IMR-90 (cell line): ENCODE data around the gene CYSRT1. TPM values are rescaled to one million over a fixed set of nuclear protein-coding genes. Genes with fewer than 3 reads are reported as not detected.
A peak's percentile ranks its signal among the peaks of the same experiment; 100 is the strongest.

Experiments
- ATAC-seq: fragments of 200-7000 bp; cut with Tn5 transposase; 2 replicates; pipeline ENCODE4 v1.9.1; 2020; ENCODE audit warnings: low read depth, mild to moderate bottlenecking, moderate library complexity
- BruUV-seq: library from RNA; stranded (reverse); fragments of 400-500 nt; replicated peaks from 2 replicates; lab custom pipeline; 2021; lab: Mats Ljungman, UMichigan
- CTCF ChIA-PET: fragments of 300-600 bp; formaldehyde crosslinking; extraction: SDS; loops from one replicate; lab custom pipeline; 2021; ENCODE audit warnings: antibody characterized with exemption; lab: Yijun Ruan, JAX
- POLR2A ChIA-PET: fragments of 300-600 bp; sonication (Branson Sonifier 250); formaldehyde crosslinking; loops from one replicate; lab custom pipeline; 2022; ENCODE audit warnings: antibody characterized with exemption; ENCODE audit not compliant: unreplicated experiment; lab: Charles Lee
- DNase-seq: peaks from one replicate; pipeline ENCODE4 v3.0.0; 2013
- H2AFZ ChIP-seq: replicated peaks from 2 replicates; pipeline ENCODE3; 2013; ENCODE audit warnings: low read length, mild to moderate bottlenecking; ENCODE audit not compliant: poor library complexity
- H2AK5ac ChIP-seq: 2 replicates; pipeline ENCODE4 v1.6.1; 2013; ENCODE audit warnings: low read depth, low read length, inconsistent platforms
- H2AK9ac ChIP-seq: replicated peaks from 2 replicates; pipeline ENCODE3; 2013; ENCODE audit warnings: mild to moderate bottlenecking, low read depth, low read length, moderate library complexity; ENCODE audit not compliant: poor library complexity
- H2BK120ac ChIP-seq: 2 replicates; pipeline ENCODE4 v1.6.1; 2013; ENCODE audit warnings: low read depth, low read length, inconsistent platforms
- H2BK15ac ChIP-seq: 3 replicates; pipeline ENCODE4 v1.6.1; 2013; ENCODE audit warnings: low read depth, low read length, inconsistent platforms
- H2BK20ac ChIP-seq: 2 replicates; pipeline ENCODE4 v1.6.1; 2013; ENCODE audit warnings: low read depth, mild to moderate bottlenecking, inconsistent platforms, low read length, moderate library complexity
- H2BK5ac ChIP-seq: 2 replicates; pipeline ENCODE4 v1.6.1; 2013; ENCODE audit warnings: mild to moderate bottlenecking, low read depth, low read length, inconsistent platforms; ENCODE audit not compliant: poor library complexity, severe bottlenecking
- H3K14ac ChIP-seq: replicated peaks from 2 replicates; pipeline ENCODE4 v1.6.1; 2013; ENCODE audit warnings: low read depth, low read length, inconsistent platforms
- H3K18ac ChIP-seq: 2 replicates; pipeline ENCODE4 v1.6.1; 2013; ENCODE audit warnings: low read depth, low read length, control low read depth
- H3K23ac ChIP-seq: 2 replicates; pipeline ENCODE4 v1.6.1; 2013; ENCODE audit warnings: low read depth, low read length, inconsistent platforms
- H3K27ac ChIP-seq: 2 replicates; pipeline ENCODE4 v1.5.1; 2013; ENCODE audit warnings: mild to moderate bottlenecking, control low read depth, low read length; ENCODE audit not compliant: insufficient read depth
- H3K27me3 ChIP-seq: 2 replicates; pipeline ENCODE4 v1.6.1; 2013; ENCODE audit warnings: low read length; ENCODE audit not compliant: control insufficient read depth, insufficient read depth
- H3K36me3 ChIP-seq: 2 replicates; pipeline ENCODE4 v1.6.1; 2013; ENCODE audit warnings: low read length, mixed read lengths; ENCODE audit not compliant: control insufficient read depth, insufficient read depth
- H3K4ac ChIP-seq: 2 replicates; pipeline ENCODE4 v1.6.1; 2013; ENCODE audit warnings: low read depth, low read length, inconsistent platforms
- H3K4me1 ChIP-seq: 2 replicates; pipeline ENCODE4 v1.6.1; 2013; ENCODE audit warnings: low read length, mixed read lengths; ENCODE audit not compliant: control insufficient read depth, insufficient read depth
- H3K4me2 ChIP-seq: 2 replicates; pipeline ENCODE4 v1.6.1; 2013; ENCODE audit warnings: low read depth, mild to moderate bottlenecking, control low read depth, low read length, moderate library complexity
- H3K4me3 ChIP-seq: 2 replicates; pipeline ENCODE4 v1.5.1; 2013; ENCODE audit warnings: low read depth, mild to moderate bottlenecking, control low read depth, low read length, moderate library complexity; ENCODE audit not compliant: insufficient read depth
- H3K56ac ChIP-seq: 2 replicates; pipeline ENCODE4 v1.6.1; 2013; ENCODE audit warnings: low read length, inconsistent platforms; ENCODE audit not compliant: insufficient read depth; ENCODE audit errors: extremely low read depth
- H3K79me1 ChIP-seq, 2 experiments: 2 replicates each; pipeline ENCODE4 v1.6.1; 2013; ENCODE audit warnings: low read length in 2 of 2, inconsistent platforms in 1 of 2, low read depth in 1 of 2
- H3K9ac ChIP-seq: 2 replicates; pipeline ENCODE4 v1.6.1; 2013; ENCODE audit warnings: low read depth, low read length, control low read depth
- H3K9me1 ChIP-seq: 2 replicates; pipeline ENCODE4 v1.6.1; 2013; ENCODE audit warnings: low read length, inconsistent platforms; ENCODE audit not compliant: insufficient read depth
- H3K9me3 ChIP-seq: 2 replicates; pipeline ENCODE4 v1.6.1; 2013; ENCODE audit warnings: low read length; ENCODE audit not compliant: control insufficient read depth, insufficient read depth
- H4K20me1 ChIP-seq: 2 replicates; pipeline ENCODE4 v1.6.1; 2013; ENCODE audit warnings: low read length, inconsistent platforms; ENCODE audit not compliant: insufficient read depth
- H4K5ac ChIP-seq: 2 replicates; pipeline ENCODE4 v1.6.1; 2013; ENCODE audit warnings: mild to moderate bottlenecking, low read depth, low read length, control low read depth
- H4K8ac ChIP-seq, 2 experiments: 2 replicates each; pipeline ENCODE4 v1.6.1; 2013; ENCODE audit warnings: low read depth in 2 of 2, low read length in 2 of 2, control low read depth in 1 of 2, inconsistent platforms in 1 of 2
- H4K91ac ChIP-seq: 2 replicates; pipeline ENCODE4 v1.6.1; 2013; ENCODE audit warnings: low read depth, low read length, inconsistent platforms; ENCODE audit not compliant: insufficient read depth
- BHLHE40 ChIP-seq: fragments of 150-350 bp; IDR thresholded peaks from 2 replicates; pipeline ENCODE4 v1.6.1; 2016; ENCODE audit warnings: mild to moderate bottlenecking, low read depth, low read length
- CEBPB ChIP-seq: IDR thresholded peaks from 2 replicates; pipeline ENCODE4 v1.6.1; 2012; ENCODE audit warnings: low read depth, low read length, improper control_type of control experiment
- CHD1 ChIP-seq: IDR thresholded peaks from 2 replicates; pipeline ENCODE4 v1.6.1; 2012; ENCODE audit warnings: low read depth, low read length, improper control_type of control experiment
- ELK1 ChIP-seq: fragments of 150-350 bp; IDR thresholded peaks from 2 replicates; pipeline ENCODE4 v1.6.1; 2016; ENCODE audit warnings: low read depth, mild to moderate bottlenecking, low read length, moderate library complexity, borderline replicate concordance
- FOS ChIP-seq: fragments of 150-350 bp; IDR thresholded peaks from 2 replicates; pipeline ENCODE4 v1.6.1; 2016; ENCODE audit warnings: low read depth, low read length
- MAFK ChIP-seq: IDR thresholded peaks from 2 replicates; pipeline ENCODE4 v1.6.1; 2012; ENCODE audit warnings: low read depth, low read length, improper control_type of control experiment
- MAZ ChIP-seq: IDR thresholded peaks from 2 replicates; pipeline ENCODE4 v1.6.1; 2012; ENCODE audit warnings: low read depth, mild to moderate bottlenecking, low read length, improper control_type of control experiment, moderate library complexity, borderline replicate concordance
- MXI1 ChIP-seq: IDR thresholded peaks from 2 replicates; pipeline ENCODE4 v1.6.1; 2012; ENCODE audit warnings: low read depth, mild to moderate bottlenecking, low read length, moderate library complexity, borderline replicate concordance
- NFE2L2 ChIP-seq: fragments of 150-350 bp; IDR thresholded peaks from 2 replicates; pipeline ENCODE4 v1.6.1; 2016; ENCODE audit warnings: low read depth, mild to moderate bottlenecking, low read length
- POLR2A ChIP-seq: IDR thresholded peaks from 2 replicates; pipeline ENCODE4 v1.6.1; 2012; ENCODE audit warnings: mild to moderate bottlenecking, low read depth, low read length
- RAD21 ChIP-seq: IDR thresholded peaks from 2 replicates; pipeline ENCODE4 v1.6.1; 2012; ENCODE audit warnings: low read length, improper control_type of control experiment
- RCOR1 ChIP-seq: IDR thresholded peaks from 2 replicates; pipeline ENCODE4 v1.6.1; 2012; ENCODE audit warnings: mild to moderate bottlenecking, low read length, improper control_type of control experiment; ENCODE audit not compliant: insufficient replicate concordance
- RFX5 ChIP-seq: IDR thresholded peaks from 2 replicates; pipeline ENCODE4 v1.8.0; 2012; ENCODE audit warnings: low read depth, mild to moderate bottlenecking, low read length, moderate library complexity
- SMC3 ChIP-seq: fragments of 150-350 bp; IDR thresholded peaks from 2 replicates; pipeline ENCODE4 v1.6.1; 2016; ENCODE audit warnings: low read depth, mild to moderate bottlenecking, antibody characterized with exemption, low read length, moderate library complexity
- WGBS, 2 experiments: methylation state at CpG; one replicate each; pipeline versions ENCODE4 v1.1.5 to v1.1.7; 2013; ENCODE audit warnings: missing lambda C conversion rate in 2 of 2; ENCODE audit not compliant: insufficient read length in 1 of 2; ENCODE audit errors: extremely low coverage in 2 of 2; 5-methylcytosine and 5-hydroxymethylcytosine counted together
- dilution Hi-C: fragments of 300-500 bp; cut with HindIII; formaldehyde crosslinking; loops from one replicate; pipeline ENCODE4 v1.14.3; 2018; ENCODE audit warnings: low sequenced_read_pairs; ENCODE audit not compliant: unreplicated experiment
- in situ Hi-C: fragments of 300-500 bp; cut with MboI; formaldehyde crosslinking; loops from 3 replicates; pipeline ENCODE4 v1.14.3; 2019; ENCODE audit warnings: low sequenced_read_pairs, inconsistent platforms, mixed read lengths
- intact Hi-C: fragments of 100-400 bp; cut with micrococcal nuclease; formaldehyde crosslinking; loops from 2 replicates; pipeline ENCODE4 v1.10.0; 2022
- polyA plus RNA-seq, 3 experiments: library from polyadenylated mRNA; depleted of rRNA; stranded (reverse); fragments of >200 nt; gene quantifications; 2 replicates each; pipeline ENCODE4 v1.2.3, GENCODE V29; 2012; ENCODE audit warnings: low replicate concordance in 1 of 3
- total RNA-seq: library from RNA; depleted of rRNA; stranded (reverse); fragments of >200 nt; gene quantifications from 2 replicates; pipeline ENCODE4 v1.2.3, GENCODE V29; 2012
- TF ChIP-seq, protein P1 (sequence below): conservative IDR thresholded peaks from 2 replicates; pipeline ENCODE4 v1.5.1; 2012; ENCODE audit warnings: mild to moderate bottlenecking, low read depth, low read length, improper control_type of control experiment
- TF ChIP-seq, protein P2 (sequence below): fragments of 150-350 bp; IDR thresholded peaks from 2 replicates; pipeline ENCODE4 v1.6.1; 2017; ENCODE audit warnings: mild to moderate bottlenecking, antibody characterized with exemption, low read length, low read depth

Gene CYSRT1
- total and polyA plus RNA-seq, 2 of the 4 experiments (the other 2 are of a cell fraction) = 0.18 to 0.84 TPM

DNA sequence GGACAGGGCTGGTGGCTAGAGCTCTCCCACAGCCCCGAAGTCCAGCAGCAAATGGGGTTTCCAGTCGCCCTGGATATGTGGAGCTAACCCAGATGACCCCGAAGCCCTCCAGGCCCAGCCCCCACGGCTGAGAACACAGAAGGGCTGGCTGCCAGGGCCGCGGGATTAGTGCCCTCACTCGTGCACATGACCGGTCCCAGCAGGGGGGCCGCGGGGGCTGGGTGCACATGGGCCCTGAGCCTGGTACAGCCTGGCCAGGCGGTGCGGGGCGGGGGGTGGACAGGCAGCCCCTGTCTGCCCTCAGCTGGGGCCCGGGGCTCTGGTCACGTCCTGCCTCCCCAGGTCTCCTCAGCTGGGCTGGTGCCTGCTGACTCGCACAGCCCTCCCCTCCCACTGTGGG lies 30.6 kb upstream of the CYSRT1 start:
- in situ Hi-C loops = no loop called here
- Histone ChIP-seq H2BK20ac (no peak overlapping the region), H3K27ac (no peak overlapping the region), H3K9me3 (no peaks in the 10 kb centered on the region), H2AK9ac (peak overlapping the region; percentile 84), H3K79me1 (peaks cover 10 to 79% of the 10 kb centered on the region in 2 experiments), H3K9ac (no peak overlapping the region), H2AK5ac (no peak overlapping the region), H4K20me1 (peaks cover 44% of the 10 kb centered on the region), H3K23ac (no peak overlapping the region), H3K4me1 (peaks cover 24% of the 10 kb centered on the region), H3K4ac (no peak overlapping the region), H4K5ac (no peak overlapping the region), H3K4me3 (no peak overlapping the region), H4K91ac (no peak overlapping the region), H3K4me2 (no peak overlapping the region), H3K56ac (no peak overlapping the region), H2AFZ (no peak overlapping the region), H2BK15ac (no peak overlapping the region), H3K9me1 (no peaks in the 10 kb centered on the region), H3K18ac (no peak overlapping the region), H3K14ac (no peak overlapping the region), H3K36me3 (peaks cover 26% of the 10 kb centered on the region), H4K8ac (no peak overlapping the region), H2BK5ac (no peak overlapping the region), H3K27me3 (no peaks in the 10 kb centered on the region), H2BK120ac (no peak overlapping the region)
- ChIA-PET CTCF (interaction anchor here (1.0 kb wide), 1 partner anchor 33 kb away, joined by 3 read pairs; the partner anchor contains the start of gene RNF224), POLR2A (no interaction called here)
- TF ChIP-seq BHLHE40 (no peak), MAFK (no peak), RFX5 (no peak), MAZ (no peak), FOS (no peak), RCOR1 (no peak), POLR2A (no peak), MXI1 (no peak), CEBPB (no peak), SMC3 (no peak), RAD21 (no peak), ELK1 (no peak), NFE2L2 (no peak), CHD1 (no peak)
- TF ChIP-seq, protein P1, sequence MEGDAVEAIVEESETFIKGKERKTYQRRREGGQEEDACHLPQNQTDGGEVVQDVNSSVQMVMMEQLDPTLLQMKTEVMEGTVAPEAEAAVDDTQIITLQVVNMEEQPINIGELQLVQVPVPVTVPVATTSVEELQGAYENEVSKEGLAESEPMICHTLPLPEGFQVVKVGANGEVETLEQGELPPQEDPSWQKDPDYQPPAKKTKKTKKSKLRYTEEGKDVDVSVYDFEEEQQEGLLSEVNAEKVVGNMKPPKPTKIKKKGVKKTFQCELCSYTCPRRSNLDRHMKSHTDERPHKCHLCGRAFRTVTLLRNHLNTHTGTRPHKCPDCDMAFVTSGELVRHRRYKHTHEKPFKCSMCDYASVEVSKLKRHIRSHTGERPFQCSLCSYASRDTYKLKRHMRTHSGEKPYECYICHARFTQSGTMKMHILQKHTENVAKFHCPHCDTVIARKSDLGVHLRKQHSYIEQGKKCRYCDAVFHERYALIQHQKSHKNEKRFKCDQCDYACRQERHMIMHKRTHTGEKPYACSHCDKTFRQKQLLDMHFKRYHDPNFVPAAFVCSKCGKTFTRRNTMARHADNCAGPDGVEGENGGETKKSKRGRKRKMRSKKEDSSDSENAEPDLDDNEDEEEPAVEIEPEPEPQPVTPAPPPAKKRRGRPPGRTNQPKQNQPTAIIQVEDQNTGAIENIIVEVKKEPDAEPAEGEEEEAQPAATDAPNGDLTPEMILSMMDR = no peak
- TF ChIP-seq, protein P2, sequence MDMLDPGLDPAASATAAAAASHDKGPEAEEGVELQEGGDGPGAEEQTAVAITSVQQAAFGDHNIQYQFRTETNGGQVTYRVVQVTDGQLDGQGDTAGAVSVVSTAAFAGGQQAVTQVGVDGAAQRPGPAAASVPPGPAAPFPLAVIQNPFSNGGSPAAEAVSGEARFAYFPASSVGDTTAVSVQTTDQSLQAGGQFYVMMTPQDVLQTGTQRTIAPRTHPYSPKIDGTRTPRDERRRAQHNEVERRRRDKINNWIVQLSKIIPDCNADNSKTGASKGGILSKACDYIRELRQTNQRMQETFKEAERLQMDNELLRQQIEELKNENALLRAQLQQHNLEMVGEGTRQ = no peak
- ATAC-seq = no peak
- dilution Hi-C loops = no loop called here
- no TSS peak for BruUV-seq
- intact Hi-C loops = no loop called here
- 53% methylated on average over 3 of the region's 16 CpGs; no CpG with 5 or more reads in 1 of the 2 experiments for WGBS, 2 experiments
- DNase-seq = no peak
